ENCODE data around the gene MXI1.
"Not testable (repeated sequence)": the region's sequence is repeated elsewhere in the genome, so short reads cannot be mapped to it uniquely, and the experiment has no call there.

MXI1 gene

GRCh38 chr10:110324201-110324804 lies 116.9 kb downstream of the MXI1 start:
- no peak for DNase-seq

GRCh38 chr10:110324805-110325280 lies 117.4 kb downstream of the MXI1 start:
- DNase-seq, result no peak

- DNase-seq, result no peak
Observed at GRCh38 chr10:110326351-110327032, 119.1 kb downstream of the MXI1 start.

GRCh38 chr10:110327262-110327914 lies 120.0 kb downstream of the MXI1 start:
- no peak for DNase-seq

- DNase-seq, result no peak
Observed at GRCh38 chr10:110330675-110331074, 123.3 kb downstream of the MXI1 start.

GRCh38 chr10:110331226-110331795 lies 123.9 kb downstream of the MXI1 start:
- DNase-seq, result not testable (repeated sequence)

- no peak for DNase-seq
Observed at GRCh38 chr10:110334061-110334656, 126.8 kb downstream of the MXI1 start.

- no peak for DNase-seq
Observed at GRCh38 chr10:110335314-110336064, 128.1 kb downstream of the MXI1 start.

- DNase-seq, result no peak
Observed at GRCh38 chr10:110336111-110336721, 128.8 kb downstream of the MXI1 start.

Measured in right forelimb (tissue), 1 donor.